Measurements from ENCODE around the gene GGTA1. TPM values are rescaled to one million over a fixed set of nuclear protein-coding genes. Genes with fewer than 3 reads are reported as not detected.

Gene GGTA1
- total RNA-seq, 1 experiment from 2014 or later, result not detected

DNA sequence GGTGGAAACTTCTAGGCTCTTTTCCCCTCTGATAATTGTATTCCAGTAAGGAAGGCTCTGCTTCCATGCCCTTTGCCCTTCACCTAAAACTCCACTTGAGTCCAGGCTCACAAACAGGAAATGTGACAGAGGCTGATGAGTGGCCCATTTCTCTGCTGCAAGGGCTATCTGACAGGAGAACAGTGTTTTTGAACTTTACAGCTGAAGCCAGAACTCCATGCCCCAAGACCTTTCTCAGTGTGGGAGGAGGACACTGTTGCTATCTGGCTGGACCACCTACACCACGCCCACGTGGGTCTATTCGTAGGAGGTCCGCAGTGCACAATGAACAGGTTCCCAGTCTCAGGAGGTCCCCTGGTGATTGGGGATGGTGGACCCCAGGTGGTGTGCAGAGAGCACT is 13.6 kb downstream of the GGTA1 start:
- TF ChIP-seq, protein P1, sequence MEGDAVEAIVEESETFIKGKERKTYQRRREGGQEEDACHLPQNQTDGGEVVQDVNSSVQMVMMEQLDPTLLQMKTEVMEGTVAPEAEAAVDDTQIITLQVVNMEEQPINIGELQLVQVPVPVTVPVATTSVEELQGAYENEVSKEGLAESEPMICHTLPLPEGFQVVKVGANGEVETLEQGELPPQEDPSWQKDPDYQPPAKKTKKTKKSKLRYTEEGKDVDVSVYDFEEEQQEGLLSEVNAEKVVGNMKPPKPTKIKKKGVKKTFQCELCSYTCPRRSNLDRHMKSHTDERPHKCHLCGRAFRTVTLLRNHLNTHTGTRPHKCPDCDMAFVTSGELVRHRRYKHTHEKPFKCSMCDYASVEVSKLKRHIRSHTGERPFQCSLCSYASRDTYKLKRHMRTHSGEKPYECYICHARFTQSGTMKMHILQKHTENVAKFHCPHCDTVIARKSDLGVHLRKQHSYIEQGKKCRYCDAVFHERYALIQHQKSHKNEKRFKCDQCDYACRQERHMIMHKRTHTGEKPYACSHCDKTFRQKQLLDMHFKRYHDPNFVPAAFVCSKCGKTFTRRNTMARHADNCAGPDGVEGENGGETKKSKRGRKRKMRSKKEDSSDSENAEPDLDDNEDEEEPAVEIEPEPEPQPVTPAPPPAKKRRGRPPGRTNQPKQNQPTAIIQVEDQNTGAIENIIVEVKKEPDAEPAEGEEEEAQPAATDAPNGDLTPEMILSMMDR (IDR thresholded peaks at IDR 0.05; ENCODE audit: insufficient read depth in 1 of 2, low read depth in 1 of 2, low read length in 1 of 2, severe bottlenecking in 1 of 2, unreplicated experiment in 1 of 2), result no peak
- Mint-ChIP-seq H3K4me3 (ENCODE audit: unreplicated experiment) (no peak overlapping the region), H3K27ac (ENCODE audit: unreplicated experiment) (no peak overlapping the region), H3K27me3 (ENCODE audit: insufficient read depth, unreplicated experiment) (no peaks in the 10 kb centered on the region), H3K4me1 (ENCODE audit: low read depth, unreplicated experiment) (no peaks in the 10 kb centered on the region), H3K9me3 (ENCODE audit: unreplicated experiment) (no peaks in the 10 kb centered on the region), H3K36me3 (ENCODE audit: insufficient read depth, unreplicated experiment) (no peaks in the 10 kb centered on the region)
- Histone ChIP-seq H3K4me3 (ENCODE audit: low read depth, low read length) (no peak overlapping the region), H3K4me1 (peaks cover 14% of the 10 kb centered on the region), H3K27me3 (replicated peaks; ENCODE audit: control insufficient read depth, insufficient read depth, low read length) (no peaks in the 10 kb centered on the region), H3K9me3 (no peaks in the 10 kb centered on the region), H3K36me3 (ENCODE audit: control insufficient read depth, insufficient read depth, low read length) (no peaks in the 10 kb centered on the region)
- ChIA-PET POLR2A (no interaction called here), CTCF (no interaction called here)
- DNase-seq, result no peak
- BruUV-seq (replicated peaks), result no TSS peak
- intact Hi-C loops (cut with micrococcal nuclease; ENCODE audit: unreplicated experiment), result no loop called here

DNA sequence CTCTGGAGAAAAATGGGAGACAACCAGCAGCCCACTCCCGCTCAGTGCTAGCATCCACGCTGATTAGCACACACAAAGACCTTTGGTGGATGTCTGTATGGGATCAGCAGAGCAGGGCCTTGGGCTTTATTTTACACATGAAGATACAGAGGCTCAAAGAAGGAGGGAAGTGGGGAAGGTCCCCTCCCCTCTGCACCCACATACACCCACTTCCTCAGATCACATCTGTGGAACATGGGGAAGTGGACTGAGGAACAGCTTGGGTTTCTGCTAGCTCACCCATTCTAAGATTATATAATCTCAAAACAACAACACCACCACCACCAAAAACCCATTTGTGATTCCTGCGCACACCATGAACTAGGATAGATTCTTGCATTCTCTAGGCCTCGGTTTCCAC is 14.0 kb downstream of the GGTA1 start:
- H3K27ac Mint-ChIP-seq (ENCODE audit: unreplicated experiment), result no peak overlapping the region

DNA sequence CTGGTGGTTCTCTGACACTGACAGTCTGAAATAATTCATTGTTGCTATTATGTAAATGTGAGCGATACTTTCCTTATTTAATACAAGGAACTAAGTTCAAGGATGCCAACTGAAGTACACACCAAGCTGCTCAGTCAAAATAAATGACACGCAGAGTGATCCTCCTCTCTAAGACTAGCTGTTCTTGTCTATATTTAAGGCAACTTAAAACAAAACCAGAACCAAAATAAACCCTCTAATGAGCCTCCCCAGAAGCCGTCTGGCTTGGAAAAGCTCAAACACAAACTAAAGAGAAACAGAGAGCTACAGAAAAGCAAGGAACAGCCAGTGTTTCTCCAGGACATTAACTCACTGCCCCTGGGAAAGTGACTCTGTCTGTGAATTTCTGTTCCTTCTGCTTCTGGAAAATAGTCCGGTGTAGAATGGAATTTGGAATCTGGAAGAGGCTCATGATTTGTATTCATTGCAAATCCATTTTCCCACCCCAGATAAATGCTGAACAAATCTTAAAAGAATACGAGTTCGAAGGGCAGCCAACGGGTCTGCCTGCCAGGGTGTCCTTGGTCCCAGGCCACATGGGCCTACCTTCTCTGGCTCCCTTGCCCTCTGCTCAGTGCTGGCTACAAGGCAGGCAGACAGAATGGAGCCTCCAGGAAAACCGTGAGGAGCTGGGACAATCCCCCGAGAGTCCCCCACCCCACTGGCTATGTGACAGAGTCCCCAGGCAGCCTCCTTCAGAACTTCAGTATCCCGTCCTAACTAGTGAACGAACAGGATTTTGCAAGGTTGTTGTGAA is 14.8 kb downstream of the GGTA1 start:
- Histone ChIP-seq H3K4me1 (peaks cover 14% of the 10 kb centered on the region), H3K36me3 (ENCODE audit: control insufficient read depth, insufficient read depth, low read length) (no peaks in the 10 kb centered on the region), H3K4me3 (ENCODE audit: low read depth, low read length) (no peak overlapping the region), H3K9me3 (no peaks in the 10 kb centered on the region), H3K27me3 (replicated peaks; ENCODE audit: control insufficient read depth, insufficient read depth, low read length) (no peaks in the 10 kb centered on the region)
- Mint-ChIP-seq H3K9me3 (ENCODE audit: unreplicated experiment) (no peaks in the 10 kb centered on the region), H3K27me3 (ENCODE audit: insufficient read depth, unreplicated experiment) (no peaks in the 10 kb centered on the region), H3K4me3 (ENCODE audit: unreplicated experiment) (no peak overlapping the region), H3K36me3 (ENCODE audit: insufficient read depth, unreplicated experiment) (no peaks in the 10 kb centered on the region), H3K4me1 (ENCODE audit: low read depth, unreplicated experiment) (no peaks in the 10 kb centered on the region), H3K27ac (ENCODE audit: unreplicated experiment) (no peak overlapping the region)
- intact Hi-C loops (cut with micrococcal nuclease; ENCODE audit: unreplicated experiment), result no loop called here
- CTCF ChIA-PET, result no interaction called here
- TF ChIP-seq, protein P1 (IDR thresholded peaks at IDR 0.05; ENCODE audit: insufficient read depth in 1 of 2, low read depth in 1 of 2, low read length in 1 of 2, severe bottlenecking in 1 of 2, unreplicated experiment in 1 of 2), result no peak
- BruUV-seq (replicated peaks), result no TSS peak
- POLR2A ChIA-PET, result no interaction called here
- no peak for DNase-seq

More for the DNA sequence above, 14.0 kb downstream of the GGTA1 start:
- no peaks in the 10 kb centered on the region for H3K36me3 ChIP-seq (ENCODE audit: control insufficient read depth, insufficient read depth, low read length)
- H3K4me3 Mint-ChIP-seq (ENCODE audit: unreplicated experiment), result no peak overlapping the region
- TF ChIP-seq, protein P1 (IDR thresholded peaks at IDR 0.05; ENCODE audit: insufficient read depth in 1 of 2, low read depth in 1 of 2, low read length in 1 of 2, severe bottlenecking in 1 of 2, unreplicated experiment in 1 of 2), result no peak
- ChIA-PET CTCF (no interaction called here), POLR2A (no interaction called here)
- DNase-seq, result no peak
- H3K27me3 ChIP-seq (replicated peaks; ENCODE audit: control insufficient read depth, insufficient read depth, low read length), result no peaks in the 10 kb centered on the region
- no peaks in the 10 kb centered on the region for H3K36me3 Mint-ChIP-seq (ENCODE audit: insufficient read depth, unreplicated experiment)
- H3K27me3 Mint-ChIP-seq (ENCODE audit: insufficient read depth, unreplicated experiment), result no peaks in the 10 kb centered on the region
- H3K9me3 ChIP-seq, result no peaks in the 10 kb centered on the region
- no peaks in the 10 kb centered on the region for H3K9me3 Mint-ChIP-seq (ENCODE audit: unreplicated experiment)
- peaks cover 14% of the 10 kb centered on the region for H3K4me1 ChIP-seq
- no peak overlapping the region for H3K4me3 ChIP-seq (ENCODE audit: low read depth, low read length)
- BruUV-seq (replicated peaks), result no TSS peak
- intact Hi-C loops (cut with micrococcal nuclease; ENCODE audit: unreplicated experiment), result no loop called here
- no peaks in the 10 kb centered on the region for H3K4me1 Mint-ChIP-seq (ENCODE audit: low read depth, unreplicated experiment)
